Measurements from ENCODE around the gene RABL2A.
"Not testable (repeated sequence)": the region's sequence is repeated elsewhere in the genome, so short reads cannot be mapped to it uniquely, and the experiment has no call there.

GRCh38 chr2:113597572-113597971, 29.5 kb upstream of the RABL2A start:
- TF ChIP-seq, protein P1, sequence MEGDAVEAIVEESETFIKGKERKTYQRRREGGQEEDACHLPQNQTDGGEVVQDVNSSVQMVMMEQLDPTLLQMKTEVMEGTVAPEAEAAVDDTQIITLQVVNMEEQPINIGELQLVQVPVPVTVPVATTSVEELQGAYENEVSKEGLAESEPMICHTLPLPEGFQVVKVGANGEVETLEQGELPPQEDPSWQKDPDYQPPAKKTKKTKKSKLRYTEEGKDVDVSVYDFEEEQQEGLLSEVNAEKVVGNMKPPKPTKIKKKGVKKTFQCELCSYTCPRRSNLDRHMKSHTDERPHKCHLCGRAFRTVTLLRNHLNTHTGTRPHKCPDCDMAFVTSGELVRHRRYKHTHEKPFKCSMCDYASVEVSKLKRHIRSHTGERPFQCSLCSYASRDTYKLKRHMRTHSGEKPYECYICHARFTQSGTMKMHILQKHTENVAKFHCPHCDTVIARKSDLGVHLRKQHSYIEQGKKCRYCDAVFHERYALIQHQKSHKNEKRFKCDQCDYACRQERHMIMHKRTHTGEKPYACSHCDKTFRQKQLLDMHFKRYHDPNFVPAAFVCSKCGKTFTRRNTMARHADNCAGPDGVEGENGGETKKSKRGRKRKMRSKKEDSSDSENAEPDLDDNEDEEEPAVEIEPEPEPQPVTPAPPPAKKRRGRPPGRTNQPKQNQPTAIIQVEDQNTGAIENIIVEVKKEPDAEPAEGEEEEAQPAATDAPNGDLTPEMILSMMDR (IDR thresholded peaks at IDR 0.05; ENCODE audit: insufficient read depth, low read length, poor library complexity, severe bottlenecking): not testable (repeated sequence)
- TF ChIP-seq EZH2phosphoT487 (conservative IDR thresholded peaks at IDR 0.05; ENCODE audit: low read length): not testable (repeated sequence)
